NCI-H510A treated with DMSO at 0.1 percent for 48 hours (cell line): ENCODE measurements around the gene SH3GL2.

Experiments used
- DNase-seq: peaks from one replicate; lab custom pipeline; 2025; lab: John Stamatoyannopoulos, UW

Gene SH3GL2

DNA sequence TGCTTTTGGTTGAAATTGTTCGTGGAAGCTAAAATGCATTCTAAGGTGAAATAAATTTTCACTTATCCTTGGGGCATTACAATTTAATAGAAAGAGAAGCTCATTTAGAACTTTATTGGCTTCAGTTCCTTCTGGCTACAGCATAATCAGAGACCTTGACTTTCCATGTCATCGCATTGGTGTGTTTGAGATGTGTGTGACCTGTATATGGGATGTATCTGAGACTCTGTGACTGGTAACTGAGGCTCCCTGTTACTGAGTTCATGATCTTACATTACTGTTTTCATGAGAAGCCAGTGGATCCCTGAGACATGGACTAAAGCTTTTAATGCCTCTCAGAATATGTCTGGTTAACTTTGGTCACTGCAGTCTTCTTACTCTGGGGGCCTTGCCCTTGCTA, 32.5 kb downstream of the SH3GL2 start:
- no peak for DNase-seq

DNA sequence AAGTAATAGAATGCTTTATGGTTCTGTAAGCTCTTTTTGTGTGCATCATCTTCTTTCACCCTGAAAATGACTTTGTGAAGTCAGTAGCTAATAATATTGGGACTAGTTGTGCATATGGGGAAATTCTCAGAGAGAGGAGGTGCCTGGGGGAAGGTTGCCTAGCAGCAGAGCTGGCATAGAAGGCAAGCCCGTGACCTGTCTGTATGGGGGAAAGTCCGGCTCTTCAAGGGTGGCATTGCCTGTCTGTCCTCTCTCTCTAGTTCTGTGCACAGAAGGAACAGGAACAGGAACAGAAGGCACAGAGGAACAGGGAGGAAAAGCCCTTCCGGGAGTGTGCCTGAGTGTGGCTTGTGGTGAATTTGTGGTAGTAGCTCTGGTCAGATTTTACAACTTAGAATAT, 33.1 kb downstream of the SH3GL2 start:
- peak; percentile 23 for DNase-seq

DNA sequence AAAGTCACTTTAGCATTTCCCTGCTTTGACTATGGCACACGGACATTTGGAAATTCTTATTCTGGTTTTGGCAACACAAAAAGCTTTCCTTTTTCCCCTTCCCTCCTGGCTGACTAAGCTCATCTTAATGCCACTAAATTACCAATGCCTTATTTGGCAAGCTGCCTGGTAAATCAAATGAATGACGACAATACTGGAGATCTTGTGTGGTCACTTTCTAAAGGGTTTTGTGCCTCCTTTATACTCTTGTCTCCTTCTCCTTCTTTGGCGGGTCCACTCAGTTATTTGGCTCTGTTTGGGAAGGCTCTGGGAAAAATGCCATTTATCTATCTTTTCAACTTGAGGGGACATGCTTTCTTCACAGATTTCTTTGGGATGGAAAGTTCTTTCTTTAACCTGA, 34.9 kb downstream of the SH3GL2 start:
- DNase-seq = peak; percentile 27

DNA sequence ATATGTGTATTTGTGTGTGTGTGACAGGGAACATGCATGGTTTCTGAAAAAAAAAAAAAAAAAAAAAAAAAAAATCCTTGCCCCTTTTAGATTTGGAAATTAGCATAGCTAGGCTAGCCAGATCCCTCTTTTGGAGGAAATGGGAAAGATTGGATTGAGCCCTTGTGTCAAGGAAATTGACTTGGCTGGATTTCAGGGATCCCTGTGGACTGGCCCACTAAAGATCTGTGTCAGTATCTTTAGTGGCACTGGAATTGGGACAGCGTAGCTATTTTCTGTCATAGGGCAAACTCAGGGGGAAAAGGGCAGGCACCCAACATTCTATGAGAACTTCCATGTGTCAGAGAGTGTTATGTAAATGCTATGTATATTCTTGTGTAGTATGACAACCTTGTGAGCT, 35.4 kb downstream of the SH3GL2 start:
- no peak for DNase-seq

DNA sequence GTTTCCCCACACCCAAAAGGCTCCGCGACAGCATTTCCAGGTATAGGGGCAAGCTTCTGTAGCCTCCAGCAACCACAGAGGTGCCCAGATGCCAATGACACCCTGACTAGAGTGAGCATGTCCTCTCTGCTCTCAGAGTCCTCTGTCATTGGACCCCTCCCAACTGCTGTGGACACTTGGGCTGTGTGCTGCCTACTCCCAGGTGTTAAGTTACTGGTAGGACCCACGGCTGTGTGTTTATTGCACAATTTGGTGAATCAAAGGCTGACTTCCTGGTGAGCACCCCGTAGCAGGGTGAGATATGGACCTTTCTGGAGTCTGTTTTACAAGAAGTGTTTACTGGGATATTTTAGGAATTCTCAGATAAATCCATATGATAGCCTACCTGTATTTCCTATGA, 36.0 kb downstream of the SH3GL2 start:
- peak; percentile 60 for DNase-seq

DNA sequence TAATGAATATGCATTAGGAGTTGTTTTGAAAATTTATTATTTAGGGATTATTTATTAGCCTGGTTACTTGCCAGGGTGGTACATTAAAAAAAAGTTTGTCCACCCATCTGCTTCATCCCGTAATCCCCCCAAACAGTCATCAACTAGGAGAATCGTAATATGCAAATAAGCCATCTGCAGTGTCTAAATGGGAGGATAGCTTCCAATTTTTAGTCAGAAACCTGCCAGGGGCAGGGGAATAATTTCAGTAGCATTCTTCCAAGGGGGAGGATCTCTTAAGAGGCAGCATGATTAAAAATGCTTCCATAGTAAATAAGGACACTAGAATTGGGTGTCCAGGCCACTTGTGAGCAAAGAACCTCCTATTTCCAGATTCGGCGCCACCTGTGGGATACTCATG, 43.3 kb downstream of the SH3GL2 start:
- no peak for DNase-seq

DNA sequence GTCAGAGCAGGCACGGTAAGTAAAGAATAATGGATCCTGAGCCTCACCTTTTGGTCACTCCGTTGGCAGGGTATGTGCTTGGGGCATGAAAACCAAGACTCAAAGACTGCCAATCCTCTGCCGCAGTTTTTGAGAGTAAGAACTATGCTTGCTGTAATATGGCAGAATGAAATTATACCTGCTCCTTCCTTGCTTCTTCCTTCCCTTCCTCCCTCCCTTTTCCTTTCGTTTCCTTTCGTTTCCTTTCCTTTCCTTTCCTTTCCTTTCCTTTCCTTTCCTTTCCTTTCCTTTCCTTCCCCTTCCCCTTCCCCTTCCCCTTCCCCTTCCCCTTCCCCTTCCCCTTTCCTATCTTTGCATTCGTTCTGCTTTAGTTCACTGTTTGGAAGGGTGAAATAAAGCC, 43.9 kb downstream of the SH3GL2 start:
- DNase-seq = no peak

DNA sequence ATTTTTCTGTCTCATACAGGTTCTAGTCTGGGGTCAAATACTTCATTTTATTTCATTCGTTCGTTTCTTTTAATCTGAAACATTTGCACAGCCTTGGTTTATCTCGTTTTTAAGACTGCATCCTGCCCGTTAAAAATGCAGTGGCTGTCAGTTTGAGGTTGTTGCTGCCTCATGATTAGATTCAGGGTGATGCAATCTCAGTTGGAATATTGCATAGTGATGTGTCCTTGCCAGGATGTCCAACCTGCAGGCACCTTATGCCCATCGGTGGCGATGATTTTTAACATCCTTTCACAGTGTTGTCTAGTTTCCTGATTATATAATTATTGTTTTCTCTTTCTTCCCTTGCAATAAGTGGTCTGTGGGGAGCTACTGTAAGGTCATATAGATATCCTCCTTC, 45.1 kb downstream of the SH3GL2 start:
- no peak for DNase-seq

DNA sequence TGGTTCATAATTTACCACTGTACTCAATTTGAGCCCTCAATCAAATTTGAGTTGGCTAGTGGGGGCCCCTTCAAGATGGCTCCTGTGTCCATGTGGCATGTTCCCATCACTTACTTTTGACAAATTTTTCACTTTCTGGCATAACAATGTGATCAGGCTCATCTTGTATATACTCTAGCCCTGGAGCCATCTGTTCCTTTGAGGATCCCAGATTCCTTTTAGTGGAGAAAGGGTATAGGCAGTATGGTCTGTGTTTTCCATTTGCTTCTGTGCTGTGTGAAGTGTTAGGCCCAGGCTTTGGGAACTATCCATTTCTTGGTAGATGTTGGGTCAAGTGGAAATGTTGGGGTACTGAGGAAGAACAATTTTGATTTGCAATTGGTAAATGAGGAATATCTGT, 45.7 kb downstream of the SH3GL2 start:
- DNase-seq = no peak

DNA sequence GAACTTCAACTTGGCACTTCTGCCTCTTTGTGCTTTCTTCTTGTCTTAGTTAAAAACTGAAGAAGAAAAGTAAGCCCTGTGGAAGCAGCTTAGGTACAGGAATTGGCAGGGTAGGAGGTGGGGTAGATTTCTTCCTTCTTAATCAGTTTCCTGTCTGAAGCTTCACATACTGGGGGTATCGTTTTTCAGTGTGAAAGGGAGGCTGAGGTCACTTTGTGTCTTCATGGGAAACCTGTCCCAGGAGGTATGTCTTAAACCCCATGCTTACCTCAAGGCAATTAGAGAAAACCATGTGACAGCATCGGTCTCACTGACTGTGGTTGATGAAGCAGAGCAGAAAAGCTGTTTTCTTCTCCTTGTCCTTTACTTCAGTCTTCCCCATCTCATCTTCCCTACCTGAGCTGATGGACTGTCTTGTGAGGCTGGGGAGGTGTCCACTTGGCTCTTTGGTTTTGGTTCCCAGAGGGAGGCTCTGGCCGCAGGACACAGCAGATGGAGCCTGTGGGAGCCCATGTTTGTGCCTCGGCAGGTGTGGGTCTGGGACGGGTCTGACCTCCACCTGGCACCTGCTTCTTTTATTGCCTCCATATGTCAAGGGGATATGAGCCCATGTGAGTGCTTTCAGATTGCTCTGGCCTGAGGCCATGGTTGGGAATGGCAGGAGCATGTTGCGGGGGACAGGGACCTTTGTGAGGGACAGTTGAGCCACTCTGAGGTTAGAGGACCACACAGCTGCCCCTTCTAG, 47.0 kb downstream of the SH3GL2 start:
- DNase-seq = peak; percentile 48

DNA sequence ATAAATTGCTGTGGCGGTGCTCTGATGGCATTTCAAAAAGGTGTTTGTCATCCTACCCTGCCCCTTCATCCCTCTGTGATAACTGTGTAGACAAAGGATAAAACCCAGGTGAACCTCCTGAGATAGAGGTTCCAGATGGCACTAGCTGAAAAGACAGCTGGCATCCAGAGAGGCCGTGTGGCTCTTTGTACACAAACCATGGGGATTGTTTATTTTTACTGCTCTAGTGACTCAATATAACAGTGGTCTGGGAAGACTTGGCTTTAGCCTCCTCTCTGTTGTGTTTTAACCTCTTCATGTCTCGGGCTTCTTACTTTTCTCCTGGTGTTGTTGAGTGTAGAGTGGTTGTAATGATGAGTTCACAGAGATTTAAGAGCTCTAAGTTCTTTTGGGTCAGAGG, 48.8 kb downstream of the SH3GL2 start:
- peak; percentile 80 for DNase-seq

DNA sequence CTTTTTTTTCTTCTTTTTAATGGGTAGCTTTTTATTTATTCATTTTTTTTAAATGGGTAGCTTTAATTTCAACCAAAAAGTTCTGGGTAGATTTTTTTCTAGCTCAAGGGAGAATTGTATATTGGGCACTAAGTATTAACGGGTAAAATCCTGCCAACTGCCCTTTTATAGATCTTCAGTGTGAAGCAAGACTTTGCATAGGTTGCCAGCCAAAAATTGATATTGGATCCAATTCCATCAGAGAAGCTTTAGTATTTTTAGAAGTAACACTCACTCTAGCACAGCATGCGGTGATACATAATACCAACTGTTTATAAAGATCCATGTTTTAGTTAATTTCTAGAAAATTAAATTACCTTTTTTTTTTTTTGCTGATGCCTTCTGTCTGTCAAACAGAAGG, 49.8 kb downstream of the SH3GL2 start:
- no peak for DNase-seq

DNA sequence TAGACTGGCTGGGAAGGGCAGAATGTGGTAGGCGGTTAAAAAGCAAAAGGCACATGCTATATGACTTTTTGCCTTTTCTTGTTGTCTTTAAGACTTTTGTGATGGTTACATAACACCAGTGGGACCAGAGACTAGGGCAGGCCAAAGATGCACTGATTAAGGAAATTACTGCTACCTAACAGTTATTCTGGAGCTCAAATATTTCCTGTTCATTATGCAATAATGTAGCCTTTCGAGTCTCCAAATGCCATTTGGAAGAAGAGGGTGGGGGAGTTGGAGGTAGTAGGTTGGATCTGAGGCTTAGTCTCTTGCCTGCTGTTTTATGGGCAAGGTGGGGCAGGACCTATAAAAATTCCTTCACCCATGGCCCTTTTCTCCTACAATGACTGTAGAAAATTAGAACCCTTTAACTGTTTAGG, 51.7 kb downstream of the SH3GL2 start:
- peak; percentile 7 for DNase-seq

DNA sequence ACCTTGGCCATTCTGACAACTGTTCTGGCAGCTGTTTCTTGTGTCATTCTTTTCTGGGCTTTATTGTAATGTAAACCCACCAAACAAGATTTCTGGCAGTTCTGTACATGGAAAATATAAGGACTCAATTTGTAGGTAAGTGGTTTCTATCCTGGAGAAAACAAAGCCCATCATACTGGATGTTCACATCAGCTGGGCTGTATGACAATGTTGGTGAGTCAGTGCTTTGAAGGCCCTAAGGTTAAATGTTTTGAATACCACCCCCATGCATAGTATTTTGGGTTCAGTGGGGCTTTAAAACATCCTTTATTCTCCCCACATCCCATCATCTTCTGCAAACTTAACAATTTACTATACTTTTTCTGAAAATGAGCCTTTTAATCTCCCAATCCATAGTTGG, 52.5 kb downstream of the SH3GL2 start:
- no peak for DNase-seq

DNA sequence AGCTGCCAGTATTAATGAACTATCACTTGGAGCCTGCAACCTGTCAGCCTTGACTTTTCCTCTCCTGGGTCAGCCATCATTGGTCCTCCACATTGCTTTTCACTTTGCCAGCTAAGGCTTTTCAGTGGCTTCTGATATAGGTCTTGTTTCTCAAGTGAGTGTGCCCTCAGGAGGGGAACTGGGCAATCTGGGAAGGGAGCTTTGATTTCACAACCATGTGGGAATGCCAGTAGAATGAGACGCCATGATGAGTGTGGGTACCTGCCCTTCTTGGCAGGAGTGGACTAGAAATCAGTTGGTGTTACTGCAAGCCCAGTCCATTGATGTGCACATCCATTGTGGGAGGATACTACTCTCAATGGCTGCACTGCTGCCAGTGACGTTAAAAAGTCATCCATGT, 54.1 kb downstream of the SH3GL2 start:
- DNase-seq = no peak

DNA sequence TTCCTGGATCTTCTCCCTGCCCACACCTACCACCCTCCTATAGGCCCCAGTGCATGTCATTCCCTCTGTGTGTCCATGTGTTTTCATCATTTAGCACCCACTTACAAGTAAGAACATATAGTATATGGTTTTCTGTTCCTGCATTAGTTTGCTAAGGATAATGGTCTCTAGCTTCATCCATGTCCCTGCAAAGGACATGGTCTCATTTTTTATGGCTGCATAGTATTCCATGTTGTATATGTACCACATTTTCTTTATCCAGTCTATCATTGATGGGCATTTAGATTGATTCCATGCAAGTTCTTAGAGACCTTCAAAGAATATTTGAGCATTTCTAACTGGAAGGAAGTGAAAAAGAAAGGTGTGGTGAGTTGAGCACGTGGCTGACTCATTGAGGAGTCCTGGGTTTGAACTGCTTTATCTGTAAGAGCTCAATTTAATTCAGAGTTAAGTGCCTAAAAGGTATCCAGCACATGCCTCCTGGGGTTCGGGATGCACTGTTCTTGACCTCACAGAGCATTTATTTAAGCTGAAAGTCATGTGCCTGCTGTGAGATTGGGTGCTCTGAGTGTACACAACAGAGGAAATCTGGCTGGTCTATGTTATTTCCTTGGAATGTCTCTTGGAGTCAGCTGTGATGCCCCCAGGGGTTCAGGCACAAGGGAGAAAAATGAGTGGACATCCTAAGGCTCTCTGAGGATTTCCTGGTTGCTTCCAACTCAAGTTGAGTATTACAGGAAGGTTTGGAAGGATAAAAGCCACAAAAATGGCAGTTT, 56.4 kb downstream of the SH3GL2 start:
- no peak for DNase-seq

DNA sequence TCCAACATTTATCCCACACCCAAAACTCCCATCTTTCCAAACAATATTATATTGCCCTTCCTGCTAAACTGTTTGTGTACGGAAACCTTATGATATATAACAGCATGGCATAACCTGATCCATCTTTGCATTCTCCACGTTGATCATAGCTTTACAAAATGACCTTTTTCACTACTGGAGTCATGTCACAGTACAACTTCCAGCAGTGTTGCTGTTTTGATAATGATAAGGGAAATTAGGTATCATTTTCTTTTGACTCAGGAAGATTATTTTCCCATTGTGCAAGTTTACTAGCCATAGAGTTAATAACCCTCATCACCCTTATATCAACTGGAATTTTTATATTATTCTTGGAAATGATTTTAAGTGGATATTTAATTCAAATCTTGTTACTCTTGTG, 57.5 kb downstream of the SH3GL2 start:
- no peak for DNase-seq

DNA sequence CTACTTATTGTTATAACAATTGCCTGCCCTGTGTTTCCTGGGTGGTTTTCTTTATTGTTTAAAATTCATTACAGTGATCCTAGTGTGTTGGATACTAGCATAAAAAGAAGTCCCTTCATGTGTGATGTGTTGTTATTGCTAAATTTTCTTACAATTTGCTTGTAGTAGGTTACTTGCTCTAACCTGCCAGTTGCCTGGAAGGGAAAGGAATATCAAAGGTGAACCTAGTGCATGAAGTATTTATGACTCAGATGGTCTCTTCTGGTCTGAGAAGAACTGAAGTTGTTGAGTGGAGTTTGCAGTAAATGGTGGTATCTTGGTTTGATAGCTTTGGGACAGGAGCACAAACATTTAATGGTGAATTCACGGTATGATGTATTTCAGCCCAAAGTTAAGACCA, 58.0 kb downstream of the SH3GL2 start:
- DNase-seq = no peak

DNA sequence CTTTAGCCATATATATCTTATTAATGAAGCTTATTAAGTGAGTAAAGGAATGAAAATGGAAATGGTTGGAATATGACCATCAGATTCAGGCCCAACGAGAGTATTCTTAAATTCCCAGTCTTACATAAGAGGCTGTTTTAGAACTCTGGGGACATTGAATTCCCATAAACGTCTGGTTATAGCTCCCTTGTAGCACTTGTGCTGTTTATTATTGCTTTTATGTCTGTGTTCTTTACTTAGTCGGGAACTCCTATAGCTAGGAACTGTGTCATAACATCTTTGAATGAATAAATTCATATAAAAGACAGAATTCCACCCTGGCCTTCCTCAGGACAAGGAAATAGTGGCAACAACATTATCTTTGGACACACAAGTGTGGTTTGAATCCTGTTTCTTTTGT, 58.4 kb downstream of the SH3GL2 start:
- DNase-seq = no peak

DNA sequence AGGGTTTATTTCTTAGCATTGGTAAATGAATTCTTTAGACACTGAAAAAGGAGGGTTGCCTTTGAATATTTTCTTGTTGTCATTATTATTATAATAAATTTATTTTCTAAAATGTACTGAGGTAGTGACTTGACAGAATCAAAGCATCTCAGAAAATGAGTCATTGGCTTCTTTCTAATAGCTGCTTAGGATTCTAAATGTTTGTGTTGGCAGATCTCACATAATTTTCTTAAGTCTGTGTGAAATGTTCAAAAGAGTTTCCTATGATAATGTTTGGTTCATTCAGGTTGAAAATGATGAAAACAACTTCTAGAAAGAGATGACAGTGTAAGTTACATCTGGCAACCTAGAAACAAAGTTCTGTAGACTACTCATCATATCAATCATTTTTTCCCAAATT, 69.7 kb downstream of the SH3GL2 start:
- DNase-seq = no peak

DNA sequence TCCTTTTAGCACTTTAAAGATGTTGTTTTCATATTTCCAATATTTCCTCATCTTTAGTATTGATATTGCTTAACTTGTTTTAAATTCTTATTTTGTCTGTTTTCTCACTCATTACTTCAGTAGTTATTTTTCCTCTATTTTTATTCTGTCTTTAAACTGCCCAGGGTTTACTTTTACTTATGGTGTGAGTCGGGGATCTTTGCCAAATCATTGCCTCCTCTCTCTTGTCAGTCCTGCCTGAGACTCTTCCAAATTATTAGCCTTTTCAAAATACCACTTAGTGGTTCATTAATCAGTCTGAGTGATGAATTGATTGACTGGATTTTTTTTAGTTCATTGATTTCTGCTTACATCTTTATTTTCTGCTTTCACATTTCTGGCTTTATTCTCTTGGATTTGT, 72.9 kb downstream of the SH3GL2 start:
- DNase-seq = no peak

DNA sequence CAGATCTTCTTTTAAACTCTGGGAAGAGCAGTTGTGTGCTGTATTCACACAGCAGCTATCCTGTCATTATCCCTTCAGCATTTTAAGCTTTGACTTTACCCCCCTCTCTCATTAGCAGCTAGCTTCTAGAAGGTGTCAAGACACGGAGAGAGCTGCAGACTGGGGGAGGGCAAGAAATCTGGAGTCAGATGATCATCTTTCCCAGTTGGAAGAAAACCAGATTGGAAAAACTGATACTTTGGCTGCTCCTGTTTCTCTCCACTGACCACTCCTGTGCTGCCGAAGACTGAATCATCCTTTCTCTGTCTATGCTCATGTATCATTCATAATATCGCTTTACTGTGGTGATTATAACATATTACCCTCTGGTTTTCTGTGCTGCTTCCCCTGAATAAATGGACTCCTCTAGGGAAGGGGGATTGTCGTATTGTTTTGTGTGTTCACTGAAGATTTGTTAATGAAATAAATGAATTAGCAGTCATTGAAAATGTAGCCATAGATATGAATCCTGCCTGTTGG, 75.1 kb downstream of the SH3GL2 start:
- no peak for DNase-seq

DNA sequence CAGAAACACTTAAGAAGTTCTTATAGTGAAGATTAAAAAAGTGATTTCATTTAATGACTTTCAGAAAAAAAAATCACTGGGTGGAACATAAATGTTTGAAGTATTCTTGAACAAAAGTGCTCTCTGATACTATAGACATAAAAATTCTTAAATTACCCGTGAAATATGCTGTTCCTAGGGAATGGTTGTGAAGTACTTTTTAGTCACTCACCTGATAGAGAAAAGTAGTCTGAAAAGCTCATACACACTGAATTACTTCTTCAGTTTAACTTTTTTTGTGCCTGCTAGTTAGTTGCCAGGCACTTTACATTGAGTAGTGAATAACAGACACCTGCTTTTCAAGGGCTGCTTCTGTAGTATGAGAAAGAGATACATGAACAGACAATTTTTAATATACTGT, 78.0 kb downstream of the SH3GL2 start:
- DNase-seq = no peak

DNA sequence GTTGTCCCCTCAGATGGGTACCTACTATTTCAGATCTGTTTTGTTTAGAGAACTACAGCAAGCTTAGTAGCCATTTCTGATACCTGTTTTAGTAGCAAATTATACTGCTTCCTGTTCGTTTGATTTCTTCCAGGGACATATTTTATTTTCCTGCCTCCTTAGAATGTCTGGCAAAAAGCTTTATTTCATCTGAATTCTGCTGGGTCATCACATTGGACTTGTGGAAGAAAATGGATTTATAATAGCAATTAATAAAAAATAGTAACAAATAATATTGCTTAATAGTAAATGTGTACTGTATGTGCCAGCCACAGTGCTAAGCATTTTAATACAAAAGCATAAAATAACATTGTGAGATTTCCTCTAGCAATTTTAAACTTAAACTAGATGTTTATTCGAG, 79.4 kb downstream of the SH3GL2 start:
- DNase-seq = no peak
